CD14-positive monocyte (primary cell): Measurements from ENCODE around the gene SH3RF3. TPM values are rescaled to one million over a fixed set of nuclear protein-coding genes. Genes with fewer than 3 reads are reported as not detected.

Source experiments
- DNase-seq, 3 donors: peaks; one replicate each; pipeline ENCODE4 v3.0.0-alpha.2; 2011 to 2022
- H2AFZ ChIP-seq: 2 replicates; pipeline ENCODE4 v1.6.0; 2012; ENCODE audit warnings: mild to moderate bottlenecking, low read depth, low read length, inconsistent platforms; ENCODE audit not compliant: insufficient read depth, poor library complexity, severe bottlenecking
- H3K27ac ChIP-seq, 2 donors: 1 replicate in 1 of 2; 2 replicates in 1 of 2; pipeline ENCODE4 v1.5.1; 2012 to 2013; ENCODE audit warnings: low read length in 2 of 2, control low read depth in 1 of 2, inconsistent platforms in 1 of 2, low read depth in 1 of 2, mild to moderate bottlenecking in 1 of 2
- H3K27me3 ChIP-seq, 2 donors: one replicate each; pipeline versions ENCODE4 v1.6.0 to v1.6.1; 2011 to 2013; ENCODE audit warnings: low read length in 2 of 2; ENCODE audit not compliant: control insufficient read depth in 2 of 2, insufficient read depth in 2 of 2
- H3K36me3 ChIP-seq, 2 donors: replicated peaks in 1 of 2; 1 replicate in 1 of 2; 2 replicates in 1 of 2; pipeline versions ENCODE4 v1.5.1 to v1.6.1; 2012 to 2013; ENCODE audit warnings: low read length in 2 of 2, control low read depth in 1 of 2, inconsistent platforms in 1 of 2, mild to moderate bottlenecking in 1 of 2; ENCODE audit not compliant: insufficient read depth in 2 of 2, control insufficient read depth in 1 of 2
- H3K4me1 ChIP-seq, 2 donors: 1 replicate in 1 of 2; 2 replicates in 1 of 2; pipeline versions ENCODE4 v1.5.1 to v1.6.1; 2012 to 2013; ENCODE audit warnings: low read length in 2 of 2, control low read depth in 1 of 2, inconsistent platforms in 1 of 2, mild to moderate bottlenecking in 1 of 2, moderate library complexity in 1 of 2; ENCODE audit not compliant: insufficient read depth in 2 of 2, control insufficient read depth in 1 of 2
- H3K4me2 ChIP-seq: replicated peaks from 2 replicates; pipeline ENCODE3; 2012; ENCODE audit warnings: low read length, moderate library complexity, mild to moderate bottlenecking; ENCODE audit not compliant: poor library complexity, severe bottlenecking; ENCODE audit errors: extremely low read depth
- H3K4me3 ChIP-seq, 3 experiments: fragments of 200-600 bp in 1 of 3; sonication (generic) in 1 of 3; replicated peaks in 1 of 3; 1 replicate in 2 of 3; 2 replicates in 1 of 3; pipeline ENCODE4 v1.5.1; 2011 to 2013; ENCODE audit warnings: low read length in 3 of 3, mild to moderate bottlenecking in 3 of 3, control low read depth in 2 of 3, low read depth in 2 of 3, inconsistent platforms in 1 of 3, moderate library complexity in 1 of 3
- H3K79me2 ChIP-seq: 2 replicates; pipeline ENCODE4 v1.6.0; 2012; ENCODE audit warnings: mild to moderate bottlenecking, control low read depth, inconsistent platforms, low read length, moderate library complexity; ENCODE audit not compliant: insufficient read depth
- H3K9ac ChIP-seq: 2 replicates; pipeline ENCODE4 v1.6.0; 2017; ENCODE audit warnings: low read length, mild to moderate bottlenecking; ENCODE audit not compliant: insufficient read depth, poor library complexity, severe bottlenecking
- H3K9me3 ChIP-seq, 2 donors: replicated peaks in 1 of 2; 1 replicate in 1 of 2; 2 replicates in 1 of 2; pipeline versions ENCODE4 v1.5.1 to v1.6.1; 2012 to 2013; ENCODE audit warnings: low read length in 2 of 2, control low read depth in 1 of 2; ENCODE audit not compliant: control insufficient read depth in 1 of 2, insufficient read depth in 1 of 2
- H4K20me1 ChIP-seq: 2 replicates; pipeline ENCODE4 v1.6.0; 2012; ENCODE audit warnings: mild to moderate bottlenecking, low read length, control low read depth, moderate library complexity; ENCODE audit not compliant: insufficient read depth
- H3K27ac Mint-ChIP-seq, 7 donors: one replicate each; pipeline ENCODE4 v1.8.0; 2020; ENCODE audit warnings: mild to moderate bottlenecking in 7 of 7, mixed read lengths in 7 of 7, moderate library complexity in 6 of 7, inconsistent platforms in 2 of 7
- H3K27me3 Mint-ChIP-seq, 3 donors: one replicate each; pipeline ENCODE4 v1.8.0; 2021 to 2022; ENCODE audit warnings: low read depth in 3 of 3, mild to moderate bottlenecking in 3 of 3, mixed read lengths in 3 of 3, moderate library complexity in 3 of 3, inconsistent platforms in 1 of 3
- H3K36me3 Mint-ChIP-seq, 2 donors: one replicate each; pipeline ENCODE4 v1.8.0; 2020; ENCODE audit warnings: mixed read lengths in 2 of 2, inconsistent platforms in 1 of 2, mild to moderate bottlenecking in 1 of 2
- H3K4me1 Mint-ChIP-seq: one replicate; pipeline ENCODE4 v1.8.0; 2020; ENCODE audit warnings: mild to moderate bottlenecking, mixed read lengths
- H3K4me3 Mint-ChIP-seq, 2 donors: one replicate each; pipeline ENCODE4 v1.8.0; 2020; ENCODE audit warnings: mild to moderate bottlenecking in 2 of 2, mixed read lengths in 2 of 2, moderate library complexity in 1 of 2
- H3K9me3 Mint-ChIP-seq, 7 donors: one replicate each; pipeline ENCODE4 v1.8.0; 2020 to 2022; ENCODE audit warnings: mixed read lengths in 7 of 7, mild to moderate bottlenecking in 6 of 7, moderate library complexity in 6 of 7, inconsistent platforms in 2 of 7
- CTCF ChIP-seq: fragments of 200-600 bp; IDR thresholded peaks from one replicate; pipeline ENCODE4 v1.8.0; 2022; ENCODE audit warnings: antibody characterized with exemption, mild to moderate bottlenecking
- WGBS: methylation state at CpG from one replicate; pipeline ENCODE4 v1.1.5; 2013; ENCODE audit warnings: missing lambda C conversion rate; ENCODE audit not compliant: insufficient coverage; 5-methylcytosine and 5-hydroxymethylcytosine counted together
- intact Hi-C, 2 donors: fragments of 100-400 bp; cut with micrococcal nuclease; formaldehyde crosslinking; loops; one replicate each; pipeline versions ENCODE4 v1.15.0 to v1.15.1; 2023
- polyA plus RNA-seq, 3 donors: library from polyadenylated mRNA; depleted of rRNA in 1 of 3; unstranded in 2 of 3; stranded (reverse) in 1 of 3; fragments of 300-500 nt in 2 of 3; fragments of >200 nt in 1 of 3; fragmentation: Illumina TruSeq in 2 of 3; gene quantifications; 1 replicate in 2 of 3; 2 replicates in 1 of 3; pipeline ENCODE4 v1.2.3, GENCODE V29; 2012 to 2021

The SH3RF3 gene
- polyA plus RNA-seq, 3 donors, result 0.25 to 0.75 (median 0.34) TPM

- no peak overlapping the region for H2AFZ ChIP-seq
- no peaks in the 10 kb centered on the region for H3K9me3 Mint-ChIP-seq
- no peak overlapping the region for H3K4me3 ChIP-seq
- H4K20me1 ChIP-seq, result no peaks in the 10 kb centered on the region
- H3K36me3 Mint-ChIP-seq, result no peaks in the 10 kb centered on the region
- no peak for TF ChIP-seq CTCF
- H3K27ac Mint-ChIP-seq, result peak overlapping the region in 1 of 7 donors; percentile 7
- no peak overlapping the region for H3K9ac ChIP-seq
- H3K4me1 ChIP-seq, result no peaks in the 10 kb centered on the region
- 93% methylated on average over 2 of the region's 6 CpGs for WGBS
- no peaks in the 10 kb centered on the region for H3K4me1 Mint-ChIP-seq
- H3K36me3 ChIP-seq, result no peaks in the 10 kb centered on the region
- no peaks in the 10 kb centered on the region for H3K79me2 ChIP-seq
- intact Hi-C loops, result no loop called here
- DNase-seq, result no peak
- no peak overlapping the region for H3K4me3 Mint-ChIP-seq
- no peaks in the 10 kb centered on the region for H3K9me3 ChIP-seq
- peaks cover 1 to 4% (median 2%) of the 10 kb centered on the region in 3 donors for H3K27me3 Mint-ChIP-seq
- no peaks in the 10 kb centered on the region for H3K27me3 ChIP-seq
- H3K27ac ChIP-seq, result no peak overlapping the region
- H3K4me2 ChIP-seq, result no peak overlapping the region
Observed at GRCh38 chr2:109451671-109452070, 322.7 kb downstream of the SH3RF3 start.

- no peaks in the 10 kb centered on the region for H3K36me3 Mint-ChIP-seq
- intact Hi-C loops, result no loop called here
- WGBS, result 94% methylated on average over 13 of the region's 17 CpGs
Observed at GRCh38 chr2:109452318-109453305, 323.6 kb downstream of the SH3RF3 start.

More at GRCh38 chr2:109452318-109453305, 323.6 kb downstream of the SH3RF3 start:
- H3K27me3 Mint-ChIP-seq, result peaks cover 1 to 4% (median 2%) of the 10 kb centered on the region in 3 donors
- H3K27me3 ChIP-seq, result no peaks in the 10 kb centered on the region
- H2AFZ ChIP-seq, result no peak overlapping the region
- no peaks in the 10 kb centered on the region for H3K4me1 Mint-ChIP-seq
- no peaks in the 10 kb centered on the region for H3K9me3 ChIP-seq
- H3K9ac ChIP-seq, result no peak overlapping the region
- DNase-seq, result no peak
- no peaks in the 10 kb centered on the region for H3K79me2 ChIP-seq
- no peak overlapping the region for H3K4me3 ChIP-seq
- no peak overlapping the region for H3K27ac ChIP-seq
- no peaks in the 10 kb centered on the region for H4K20me1 ChIP-seq
- H3K27ac Mint-ChIP-seq, result no peak overlapping the region
- no peak for TF ChIP-seq CTCF
- no peaks in the 10 kb centered on the region for H3K36me3 ChIP-seq
- no peak overlapping the region for H3K4me2 ChIP-seq
- H3K9me3 Mint-ChIP-seq, result no peaks in the 10 kb centered on the region
- H3K4me1 ChIP-seq, result no peaks in the 10 kb centered on the region
- H3K4me3 Mint-ChIP-seq, result peak overlapping the region in 1 of 2 donors; percentile 28
